GM18909 (cell line): ENCODE data around the gene APC2.
"Not testable (repeated sequence)": the region's sequence is repeated elsewhere in the genome, so short reads cannot be mapped to it uniquely, and the experiment has no call there.

Source experiments
- ATAC-seq: cut with Tn5 transposase; IDR thresholded peaks from one replicate; pipeline ENCODE4 v1.9.1; 2021; ENCODE audit warnings: mild to moderate bottlenecking; ENCODE audit not compliant: unreplicated experiment, poor library complexity

APC2 gene

GRCh38 chr19:1505991-1506881 lies 56.3 kb downstream of the APC2 start:
- no peak for ATAC-seq

GRCh38 chr19:1507192-1507660 lies 57.3 kb downstream of the APC2 start:
- ATAC-seq: no peak

- ATAC-seq: peak; percentile 75
Measured at GRCh38 chr19:1507763-1508506, 58.0 kb downstream of the APC2 start.

GRCh38 chr19:1508507-1508856 lies 58.6 kb downstream of the APC2 start:
- ATAC-seq: no peak

- ATAC-seq: no peak
Measured at GRCh38 chr19:1509602-1510441, 59.9 kb downstream of the APC2 start.

- ATAC-seq: no peak
Measured at GRCh38 chr19:1510442-1510806, 60.5 kb downstream of the APC2 start.

- no peak for ATAC-seq
Measured at GRCh38 chr19:1510807-1511206, 60.9 kb downstream of the APC2 start.

GRCh38 chr19:1511318-1512317 lies 61.7 kb downstream of the APC2 start:
- no peak for ATAC-seq

GRCh38 chr19:1512671-1513498 lies 63.0 kb downstream of the APC2 start, which contains the start of gene ADAMTSL5:
Gene ADAMTSL5, minus strand, starts transcription at chr19:1513019. Its CDS starts 2,076 bp downstream, at chr19:1510943.
- no peak for ATAC-seq

- no peak for ATAC-seq
Measured at GRCh38 chr19:1513499-1514294, 63.8 kb downstream of the APC2 start.

- ATAC-seq: no peak
Measured at GRCh38 chr19:1514295-1514661, 64.4 kb downstream of the APC2 start.

- no peak for ATAC-seq
Measured at GRCh38 chr19:1514986-1515721, 65.2 kb downstream of the APC2 start.

GRCh38 chr19:1516395-1516753 lies 66.5 kb downstream of the APC2 start:
- ATAC-seq: no peak

GRCh38 chr19:1518471-1518870 lies 68.5 kb downstream of the APC2 start:
- ATAC-seq: no peak

- not testable (repeated sequence) for ATAC-seq
Measured at GRCh38 chr19:1519802-1520201, 69.9 kb downstream of the APC2 start.

- ATAC-seq: no peak
Measured at GRCh38 chr19:1520203-1520780, 70.4 kb downstream of the APC2 start.

- no peak for ATAC-seq
Measured at GRCh38 chr19:1521636-1522035, 71.7 kb downstream of the APC2 start.
